ENCODE measurements around the gene TMPRSS3.

DNA sequence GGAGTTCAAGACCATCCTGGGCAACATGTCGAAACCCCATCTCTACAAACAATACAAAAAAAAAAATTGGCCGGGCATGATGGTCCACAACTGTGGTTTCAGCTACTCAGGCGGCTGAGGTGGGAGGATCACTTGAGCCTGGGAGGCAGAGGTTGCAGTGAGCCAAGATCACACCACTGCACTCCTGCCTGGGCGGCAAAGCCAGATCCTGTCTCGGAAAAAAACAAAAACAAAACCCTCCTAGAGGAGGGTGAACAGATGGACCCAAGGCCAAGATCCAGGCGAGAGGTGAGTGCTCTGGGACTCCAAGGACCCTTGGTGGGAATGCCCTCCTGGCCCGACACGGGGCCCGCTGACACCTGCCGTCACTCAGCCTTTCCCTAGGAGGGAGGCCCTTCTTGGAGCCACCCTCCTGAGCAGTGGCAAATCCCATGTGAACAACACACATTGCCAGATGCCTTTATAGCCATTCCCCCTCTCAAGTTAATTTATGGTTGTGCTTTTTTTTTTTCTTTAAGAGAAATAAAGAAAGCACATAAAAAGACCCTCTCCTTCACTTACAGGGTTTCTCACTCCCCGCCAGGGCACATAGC lies 45.4 kb downstream of the TMPRSS3 start:
- TF ChIP-seq POLR2A (IDR thresholded peaks at IDR 0.05) = no peak
- TF ChIP-seq CTCF (IDR thresholded peaks at IDR 0.05) = no peak
